Upper lobe of left lung (tissue), 6 donors: ENCODE measurements around the gene RNF5. TPM values are rescaled to one million over a fixed set of nuclear protein-coding genes. Genes with fewer than 3 reads are reported as not detected.
A peak's percentile ranks its signal among the peaks of the same experiment; 100 is the strongest.

ENCODE experiments used
- ATAC-seq, 2 donors: fragments of 200-7000 bp; cut with Tn5 transposase; one replicate each; pipeline ENCODE4 v1.9.1; 2022; ENCODE audit warnings: mild to moderate bottlenecking in 2 of 2, moderate library complexity in 2 of 2; ENCODE audit not compliant: low FRiP score in 2 of 2
- DNase-seq, 2 donors: peaks; one replicate each; pipeline ENCODE4 v3.0.0-alpha.2; 2019 to 2020
- H3K27ac ChIP-seq, 4 donors: fragments of 200-600 bp; sonication (generic); one replicate each; pipeline ENCODE4 v1.5.1; 2016 to 2019
- H3K27me3 ChIP-seq, 4 donors: fragments of 200-600 bp; sonication (generic); one replicate each; pipeline ENCODE4 v1.5.1; 2017 to 2019
- H3K36me3 ChIP-seq, 4 donors: fragments of 200-600 bp; sonication (generic); one replicate each; pipeline ENCODE4 v1.5.1; 2016 to 2019
- H3K4me1 ChIP-seq, 4 donors: fragments of 200-600 bp; sonication (generic); one replicate each; pipeline ENCODE4 v1.5.1; 2018 to 2019
- H3K4me3 ChIP-seq, 4 donors: fragments of 200-600 bp; sonication (generic); one replicate each; pipeline ENCODE4 v1.5.1; 2017 to 2019; ENCODE audit warnings: mild to moderate bottlenecking in 2 of 4, moderate library complexity in 1 of 4
- H3K9me3 ChIP-seq, 4 donors: fragments of 200-600 bp; sonication (generic); one replicate each; pipeline ENCODE4 v1.5.1; 2018 to 2019
- CTCF ChIP-seq, 6 experiments: fragments of 450-650 bp in 4 of 6; fragments of 200-600 bp in 2 of 6; sonication (generic) in 2 of 6; IDR thresholded peaks; one replicate each; pipeline ENCODE4 v1.5.1; 2016 to 2019; ENCODE audit warnings: antibody characterized with exemption in 6 of 6
- EP300 ChIP-seq, 4 donors: sonication (generic); formaldehyde crosslinking; IDR thresholded peaks; one replicate each; pipeline ENCODE4 v1.5.1; 2017; ENCODE audit warnings: antibody characterized with exemption in 4 of 4, control low read depth in 2 of 4
- POLR2A ChIP-seq, 4 donors: fragments of 450-650 bp; IDR thresholded peaks; one replicate each; pipeline ENCODE4 v1.5.1; 2016 to 2017; ENCODE audit warnings: antibody characterized with exemption in 4 of 4, mild to moderate bottlenecking in 2 of 4
- POLR2AphosphoS5 ChIP-seq, 2 donors: sonication (generic); formaldehyde crosslinking; IDR thresholded peaks; one replicate each; pipeline ENCODE4 v1.5.1; 2017; ENCODE audit warnings: antibody characterized with exemption in 2 of 2
- WGBS, 2 donors: methylation state at CpG; one replicate each; pipeline ENCODE4 v1.1.5; 2017 to 2018; 5-methylcytosine and 5-hydroxymethylcytosine counted together
- total RNA-seq, 6 donors: library from RNA; depleted of rRNA in 4 of 6; stranded (reverse); fragments of >200 nt in 4 of 6; gene quantifications; one replicate each; pipeline versions ENCODE4 v1.1.0 to v1.2.1, GENCODE V29; 2016 to 2021
- donor health status: DM: no; HTN: no; CAD: no; lungs with moderate emphysema.
- donor health status: DM: no; HTN: yes; CAD: no; lungs with severe emphysema.

RNF5 gene
- total RNA-seq, 6 donors from 2014 or later, result 23.0 to 73.6 (median 59.1) TPM

GRCh38 chr6:32179766-32180405 lies 1.7 kb downstream of the RNF5 start:
- no peak for ATAC-seq
- Histone ChIP-seq H3K4me1 (peaks cover 41 to 63% (median 53%) of the 10 kb centered on the region in 4 donors), H3K36me3 (peaks cover 7 to 36% (median 22%) of the 10 kb centered on the region in 4 donors), H3K27ac (peak overlapping the region in 3 of 4 donors; percentile 18 to 97 (median 95)), H3K27me3 (no peaks in the 10 kb centered on the region), H3K4me3 (peak overlapping the region in 1 of 4 donors; percentile 80), H3K9me3 (no peaks in the 10 kb centered on the region)
- no peak for TF ChIP-seq EP300 (IDR thresholded peaks at IDR 0.05)
- TF ChIP-seq POLR2A (IDR thresholded peaks at IDR 0.05), result no peak
- no peak for TF ChIP-seq CTCF (IDR thresholded peaks at IDR 0.05)
- no peak for TF ChIP-seq POLR2AphosphoS5 (IDR thresholded peaks at IDR 0.05)
- no peak for DNase-seq
- WGBS, 2 donors, result 69 to 75% methylated on average over 10 of the region's 10 CpGs

DNA sequence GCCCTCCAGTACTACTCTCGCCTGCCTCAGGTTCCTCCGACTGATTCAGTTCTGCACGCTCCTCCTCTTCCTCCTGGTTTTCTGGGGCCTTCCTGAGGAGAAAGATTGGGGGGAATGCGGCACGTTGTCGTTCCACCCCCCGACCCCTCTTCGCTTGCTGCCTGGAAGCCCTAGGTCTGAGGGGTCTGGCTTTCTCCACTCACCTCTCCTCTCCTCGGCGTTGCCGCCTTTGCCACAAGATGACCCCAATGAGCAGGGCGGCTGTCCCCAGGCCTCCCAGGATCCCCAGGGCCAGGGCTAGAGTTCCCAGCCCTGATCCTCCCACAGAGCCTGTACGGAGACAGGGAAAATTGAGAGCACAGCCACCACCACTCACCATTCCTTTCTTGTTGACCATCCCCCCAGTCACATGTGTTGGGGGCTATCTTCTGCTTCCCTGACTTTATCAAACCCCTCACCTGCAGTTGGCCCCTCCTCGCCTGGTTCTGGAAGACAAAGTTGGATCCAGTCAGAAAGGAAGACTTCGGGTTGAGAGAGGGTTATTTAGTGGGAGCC lies 3.0 kb downstream of the RNF5 start:
- Histone ChIP-seq H3K4me1 (peaks cover 41 to 61% (median 52%) of the 10 kb centered on the region in 4 donors), H3K27ac (peak overlapping the region in 2 of 4 donors; percentile 93 to 97), H3K4me3 (peak overlapping the region in 1 of 4 donors; percentile 41), H3K36me3 (peaks cover 7 to 40% (median 24%) of the 10 kb centered on the region in 4 donors), H3K9me3 (no peaks in the 10 kb centered on the region), H3K27me3 (no peaks in the 10 kb centered on the region)
- no peak for DNase-seq
- ATAC-seq, result no peak
- WGBS, 2 donors, result 91% methylated on average over 15 of the region's 15 CpGs
- TF ChIP-seq EP300 (IDR thresholded peaks at IDR 0.05), result no peak
- TF ChIP-seq CTCF (IDR thresholded peaks at IDR 0.05), result no peak
- no peak for TF ChIP-seq POLR2AphosphoS5 (IDR thresholded peaks at IDR 0.05)

GRCh38 chr6:32181915-32182529 lies 3.8 kb downstream of the RNF5 start:
- H3K4me1 ChIP-seq, result peaks cover 38 to 61% (median 52%) of the 10 kb centered on the region in 4 donors
- H3K27me3 ChIP-seq, result no peaks in the 10 kb centered on the region
- peak overlapping the region in 2 of 4 donors; percentile 20 to 41 for H3K4me3 ChIP-seq
- peak overlapping the region; percentile 72 to 98 (median 95) for H3K27ac ChIP-seq
- H3K9me3 ChIP-seq, result no peaks in the 10 kb centered on the region
- peak in 1 of 2 donors; percentile 33 for DNase-seq
- ATAC-seq, result no peak
- peaks cover 7 to 48% (median 29%) of the 10 kb centered on the region in 4 donors for H3K36me3 ChIP-seq
- WGBS, 2 donors, result 82 to 83% methylated on average over 10 of the region's 10 CpGs
- TF ChIP-seq EP300 (IDR thresholded peaks at IDR 0.05) (no peak), CTCF (IDR thresholded peaks at IDR 0.05) (no peak), POLR2A (IDR thresholded peaks at IDR 0.05) (no peak), POLR2AphosphoS5 (IDR thresholded peaks at IDR 0.05) (no peak)

GRCh38 chr6:32182555-32182981 lies 4.4 kb downstream of the RNF5 start:
- no peaks in the 10 kb centered on the region for H3K27me3 ChIP-seq
- WGBS, 2 donors, result 82 to 92% methylated on average over 10 of the region's 10 CpGs
- DNase-seq (peak in 1 of 2 donors; percentile 52), ATAC-seq (no peak)
- TF ChIP-seq POLR2A (IDR thresholded peaks at IDR 0.05) (no peak), POLR2AphosphoS5 (IDR thresholded peaks at IDR 0.05) (no peak), EP300 (IDR thresholded peaks at IDR 0.05) (no peak), CTCF (IDR thresholded peaks at IDR 0.05) (no peak)
- H3K4me1 ChIP-seq, result peaks cover 43 to 62% (median 54%) of the 10 kb centered on the region in 4 donors
- H3K9me3 ChIP-seq, result no peaks in the 10 kb centered on the region
- H3K27ac ChIP-seq, result peak overlapping the region; percentile 72 to 98 (median 95)
- peak overlapping the region in 3 of 4 donors; percentile 18 to 41 (median 20) for H3K4me3 ChIP-seq
- peaks cover 7 to 53% (median 32%) of the 10 kb centered on the region in 4 donors for H3K36me3 ChIP-seq
